T-helper 2 cell treated with Interferon-gamma antibody and Interleukin-4, amounts not matched to agents 5 μg/mL and 100 μg/mL, for 36 hours (primary cell): ENCODE data around the gene WFDC10B.
A peak's percentile ranks its signal among the peaks of the same experiment; 100 is the strongest.
"Not testable (repeated sequence)": the region's sequence is repeated elsewhere in the genome, so short reads cannot be mapped to it uniquely, and the experiment has no call there.

Experiments
- DNase-seq: peaks from one replicate; pipeline ENCODE4 v3.0.0; 2021; ENCODE audit warnings: low spot score
- H3K27ac Mint-ChIP-seq: one replicate; pipeline ENCODE4 v1.8.0; 2021; ENCODE audit warnings: mild to moderate bottlenecking, mixed read lengths
- H3K27me3 Mint-ChIP-seq: one replicate; pipeline ENCODE4 v1.8.0; 2021; ENCODE audit warnings: low read depth, mixed read lengths
- H3K36me3 Mint-ChIP-seq: one replicate; pipeline ENCODE4 v1.8.0; 2021; ENCODE audit warnings: low read depth, mixed read lengths
- H3K4me1 Mint-ChIP-seq: one replicate; pipeline ENCODE4 v1.8.0; 2021; ENCODE audit warnings: low read depth, mixed read lengths
- H3K4me3 Mint-ChIP-seq: one replicate; pipeline ENCODE4 v1.8.0; 2022; ENCODE audit warnings: mild to moderate bottlenecking, moderate library complexity, mixed read lengths
- H3K9me3 Mint-ChIP-seq: one replicate; pipeline ENCODE4 v1.8.0; 2021; ENCODE audit warnings: mixed read lengths

Gene WFDC10B

DNA sequence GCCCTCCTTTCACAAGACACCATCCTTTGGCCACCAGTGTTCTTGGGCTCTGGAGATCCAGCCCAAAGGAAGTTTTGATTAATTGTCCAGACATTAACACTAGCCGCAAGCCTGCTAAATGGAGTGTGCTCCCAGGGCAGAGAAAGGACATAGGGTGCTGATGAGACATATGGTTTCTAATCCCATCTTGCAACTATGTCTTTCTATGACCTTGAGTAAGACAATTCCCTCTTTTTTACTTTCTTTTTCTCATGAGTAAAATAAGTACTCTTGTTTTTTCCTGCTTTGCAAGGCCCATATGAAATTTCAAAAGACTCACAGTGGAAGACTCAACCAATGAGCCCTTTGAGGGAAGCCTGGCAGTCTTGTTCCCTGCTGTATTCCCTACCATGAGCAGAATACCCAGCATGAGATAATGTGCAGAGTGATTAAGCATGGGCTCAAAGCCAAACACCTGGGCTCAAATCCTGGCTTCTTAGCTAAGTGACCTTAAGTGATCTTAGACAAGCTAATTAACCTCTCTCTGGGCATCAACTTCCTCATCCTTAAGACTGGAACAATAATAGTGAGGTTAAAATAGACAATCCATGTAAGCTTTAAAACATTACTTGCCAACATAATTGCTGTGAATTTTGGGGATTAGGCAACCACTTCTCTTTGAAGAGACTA lies at the start of gene WFDC10B:
WFDC10B (minus strand) TSS at position 51 of the 669 bp plus-strand sequence. CDS start 19,027 bp downstream, outside the sequence.
- H3K27me3 Mint-ChIP-seq, result peaks cover 12% of the 10 kb centered on the region
- no peak for DNase-seq
- H3K9me3 Mint-ChIP-seq, result no peaks in the 10 kb centered on the region
- H3K27ac Mint-ChIP-seq, result no peak within 1 kb of the TSS
- no peak within 1 kb of the TSS for H3K4me3 Mint-ChIP-seq
- H3K4me1 Mint-ChIP-seq, result no peaks in the 10 kb centered on the region
- H3K36me3 Mint-ChIP-seq, result no peaks in the 10 kb centered on the region

DNA sequence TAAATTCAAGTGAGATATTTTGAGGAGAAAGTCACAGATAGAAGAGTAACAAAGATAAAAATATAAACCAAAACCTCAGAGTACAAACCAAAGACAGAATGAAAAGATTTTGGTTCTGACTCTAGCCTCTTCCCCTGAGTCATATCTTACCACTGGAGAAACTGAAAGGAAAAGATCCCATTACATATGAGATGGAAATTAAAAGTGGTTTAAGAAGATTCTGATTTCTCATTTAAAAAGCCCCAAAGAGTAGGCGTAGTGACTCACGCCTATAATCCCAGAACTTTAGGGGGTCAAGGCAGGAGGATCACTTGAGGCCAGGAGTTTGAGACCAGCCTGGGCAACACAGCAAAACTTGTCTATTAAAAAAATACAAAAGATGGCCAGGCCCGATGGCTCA lies 47.9 kb upstream of the WFDC10B start:
- Mint-ChIP-seq H3K36me3 (no peaks in the 10 kb centered on the region), H3K27me3 (peaks cover 15% of the 10 kb centered on the region), H3K9me3 (peaks cover 10% of the 10 kb centered on the region), H3K27ac (no peak overlapping the region), H3K4me1 (peaks cover 3% of the 10 kb centered on the region), H3K4me3 (no peak overlapping the region)
- DNase-seq, result peak; percentile 37

DNA sequence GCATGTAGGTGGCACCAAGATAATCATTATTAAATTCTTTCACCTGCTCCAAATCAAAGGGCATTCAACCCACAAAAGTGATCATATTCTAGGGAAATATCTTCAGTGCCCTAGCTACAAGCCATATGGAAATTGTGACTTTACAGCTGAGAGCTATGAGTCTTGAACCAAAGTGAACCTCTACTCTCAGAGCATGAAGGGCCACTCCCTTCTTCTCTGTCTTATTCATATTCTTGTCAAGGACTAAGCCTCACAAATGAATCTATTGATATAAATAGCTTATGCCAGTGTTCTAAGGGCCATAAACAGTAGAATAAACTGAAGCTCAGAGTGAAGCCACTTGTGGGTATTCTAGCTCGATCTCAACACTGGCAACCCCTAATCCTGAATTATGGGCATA lies 46.9 kb upstream of the WFDC10B start:
- no peak overlapping the region for H3K27ac Mint-ChIP-seq
- H3K4me3 Mint-ChIP-seq, result no peak overlapping the region
- DNase-seq, result no peak
- peaks cover 3% of the 10 kb centered on the region for H3K4me1 Mint-ChIP-seq
- H3K9me3 Mint-ChIP-seq, result peaks cover 10% of the 10 kb centered on the region
- peaks cover 18% of the 10 kb centered on the region for H3K27me3 Mint-ChIP-seq
- no peaks in the 10 kb centered on the region for H3K36me3 Mint-ChIP-seq

DNA sequence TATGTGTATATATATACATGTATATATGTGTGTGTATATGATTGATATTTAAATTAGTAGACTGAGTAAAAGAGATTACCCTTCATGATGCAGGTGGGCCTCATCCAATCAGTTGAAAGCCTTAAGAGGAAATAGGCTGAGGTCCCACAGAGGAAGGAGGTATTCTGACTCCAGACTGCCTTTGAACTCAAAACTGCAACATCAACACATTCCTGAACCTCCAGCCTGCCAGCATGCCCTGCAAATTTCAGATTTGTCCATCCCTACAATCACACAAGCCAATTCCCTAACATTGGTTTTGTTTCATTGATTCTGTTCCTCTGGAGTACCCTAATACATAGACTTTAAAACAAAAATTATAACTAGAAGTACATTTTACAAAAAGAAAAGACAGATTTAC lies 40.2 kb upstream of the WFDC10B start:
- Mint-ChIP-seq H3K27ac (no peak overlapping the region), H3K4me3 (no peak overlapping the region), H3K27me3 (peaks cover 18% of the 10 kb centered on the region), H3K9me3 (no peaks in the 10 kb centered on the region), H3K4me1 (no peaks in the 10 kb centered on the region), H3K36me3 (no peaks in the 10 kb centered on the region)
- DNase-seq, result no peak

DNA sequence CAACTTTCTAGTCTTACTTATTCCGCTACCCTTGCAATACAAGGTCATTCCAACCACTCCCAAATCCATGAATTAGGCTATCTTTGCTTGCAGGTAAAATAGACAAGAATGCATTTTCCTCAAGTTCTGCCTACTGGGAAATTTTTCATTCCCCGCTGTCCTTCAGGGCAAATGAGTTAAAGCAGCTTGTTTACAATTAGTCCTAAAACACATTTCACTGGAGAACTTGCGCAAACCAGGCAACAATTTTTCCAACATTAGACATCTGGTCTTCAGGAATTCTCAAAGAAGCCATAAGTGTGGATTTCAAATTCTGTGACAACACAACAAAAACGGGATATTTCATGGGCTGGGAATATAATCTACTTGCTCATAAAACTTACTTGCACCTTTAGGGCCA lies 37.8 kb upstream of the WFDC10B start:
- Mint-ChIP-seq H3K4me1 (no peaks in the 10 kb centered on the region), H3K27me3 (peaks cover 8% of the 10 kb centered on the region), H3K27ac (no peak overlapping the region), H3K4me3 (no peak overlapping the region), H3K9me3 (no peaks in the 10 kb centered on the region), H3K36me3 (no peaks in the 10 kb centered on the region)
- DNase-seq, result no peak

DNA sequence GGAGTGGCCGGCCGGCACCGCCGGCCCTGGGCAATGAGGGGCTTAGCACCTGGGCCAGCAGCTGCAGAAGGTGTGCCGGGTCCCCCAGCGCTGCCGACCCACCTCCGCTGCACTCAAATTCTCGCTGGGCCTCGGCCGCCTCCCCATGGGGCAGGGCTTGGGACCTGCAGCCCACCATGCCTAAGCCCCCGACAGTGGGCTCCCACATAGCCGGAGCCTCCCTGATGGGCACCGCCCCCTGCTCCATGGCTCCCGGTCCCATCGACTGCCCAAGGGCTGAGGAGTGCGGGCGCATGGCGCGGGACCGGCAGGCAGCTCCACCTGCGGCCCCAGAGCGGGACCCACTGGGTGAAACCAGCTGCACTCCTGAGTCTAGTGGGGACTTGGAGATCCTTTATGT lies 31.2 kb upstream of the WFDC10B start:
- no peak overlapping the region for H3K27ac Mint-ChIP-seq
- H3K4me1 Mint-ChIP-seq, result no peaks in the 10 kb centered on the region
- no peaks in the 10 kb centered on the region for H3K36me3 Mint-ChIP-seq
- peaks cover 30% of the 10 kb centered on the region for H3K9me3 Mint-ChIP-seq
- H3K4me3 Mint-ChIP-seq, result no peak overlapping the region
- no peaks in the 10 kb centered on the region for H3K27me3 Mint-ChIP-seq
- DNase-seq, result no peak

DNA sequence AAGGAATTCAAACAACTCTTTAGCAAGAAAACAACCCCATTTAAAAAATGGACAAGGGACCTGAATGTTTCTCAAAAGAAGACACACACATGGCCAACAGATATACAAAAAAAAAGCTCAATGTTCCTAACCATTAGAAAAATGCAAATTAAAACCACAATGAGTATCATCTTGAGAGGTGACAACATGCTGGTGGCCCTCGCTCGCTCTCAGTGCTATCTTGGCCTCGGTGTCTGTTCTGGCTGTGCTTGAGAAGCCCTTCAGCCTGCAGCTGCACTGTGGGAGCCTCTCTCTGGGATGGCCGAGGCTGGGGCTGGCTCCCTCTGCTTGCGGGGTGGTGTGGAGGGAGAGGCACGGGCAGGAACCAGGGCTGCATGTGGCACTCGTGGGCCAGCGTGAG lies 30.7 kb upstream of the WFDC10B start:
- Mint-ChIP-seq H3K9me3 (peaks cover 32% of the 10 kb centered on the region), H3K4me3 (no peak overlapping the region), H3K27ac (no peak overlapping the region), H3K4me1 (no peaks in the 10 kb centered on the region), H3K36me3 (no peaks in the 10 kb centered on the region), H3K27me3 (no peaks in the 10 kb centered on the region)
- no peak for DNase-seq

DNA sequence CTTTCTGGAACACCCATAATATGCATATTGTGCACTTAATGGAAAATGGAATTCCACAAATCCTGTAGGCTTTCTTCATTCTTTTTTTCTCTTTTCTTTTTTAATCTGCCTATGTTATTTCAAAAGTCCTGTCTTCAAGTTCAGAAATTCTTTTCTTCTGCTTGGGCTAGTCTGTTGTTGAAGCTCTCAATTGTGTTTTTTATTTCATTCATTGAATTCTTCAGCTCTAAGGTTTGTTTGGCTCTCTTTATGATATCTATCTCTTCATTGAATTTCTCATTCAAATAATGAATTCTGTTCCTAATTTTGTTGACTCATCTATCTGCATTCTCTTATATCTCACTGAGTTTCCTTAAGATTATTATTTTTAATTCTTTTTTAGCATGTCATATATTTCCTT lies 27.4 kb upstream of the WFDC10B start:
- H3K4me1 Mint-ChIP-seq, result no peaks in the 10 kb centered on the region
- no peaks in the 10 kb centered on the region for H3K27me3 Mint-ChIP-seq

DNA sequence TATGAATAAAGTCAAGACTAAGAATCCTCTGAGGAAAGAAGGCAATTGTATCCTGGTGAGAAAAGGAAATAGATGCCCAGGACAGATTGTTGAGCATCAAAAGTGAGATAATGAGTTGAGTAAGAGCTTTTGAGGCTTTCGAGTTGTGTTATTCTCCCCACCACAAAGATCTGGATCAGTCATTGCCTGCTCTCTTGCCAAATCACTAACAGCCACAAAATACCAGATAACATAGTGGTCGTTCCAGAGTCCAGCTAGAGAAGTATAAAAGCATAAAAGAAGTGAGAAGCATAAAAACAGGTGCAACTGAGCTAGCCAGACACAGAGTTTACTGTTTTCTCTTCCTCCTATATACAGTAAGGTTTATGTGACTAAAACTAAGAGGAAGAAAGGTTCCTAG lies 22.2 kb upstream of the WFDC10B start:
- peaks cover 15% of the 10 kb centered on the region for H3K9me3 Mint-ChIP-seq
- H3K4me3 Mint-ChIP-seq, result no peak overlapping the region
- H3K27me3 Mint-ChIP-seq, result peaks cover 4% of the 10 kb centered on the region
- H3K27ac Mint-ChIP-seq, result no peak overlapping the region
- no peak for DNase-seq
- H3K36me3 Mint-ChIP-seq, result no peaks in the 10 kb centered on the region
- no peaks in the 10 kb centered on the region for H3K4me1 Mint-ChIP-seq

More for the DNA sequence above, 27.4 kb upstream of the WFDC10B start:
- DNase-seq, result no peak
- Mint-ChIP-seq H3K27ac (no peak overlapping the region), H3K4me3 (no peak overlapping the region), H3K9me3 (peaks cover 36% of the 10 kb centered on the region), H3K36me3 (no peaks in the 10 kb centered on the region)

DNA sequence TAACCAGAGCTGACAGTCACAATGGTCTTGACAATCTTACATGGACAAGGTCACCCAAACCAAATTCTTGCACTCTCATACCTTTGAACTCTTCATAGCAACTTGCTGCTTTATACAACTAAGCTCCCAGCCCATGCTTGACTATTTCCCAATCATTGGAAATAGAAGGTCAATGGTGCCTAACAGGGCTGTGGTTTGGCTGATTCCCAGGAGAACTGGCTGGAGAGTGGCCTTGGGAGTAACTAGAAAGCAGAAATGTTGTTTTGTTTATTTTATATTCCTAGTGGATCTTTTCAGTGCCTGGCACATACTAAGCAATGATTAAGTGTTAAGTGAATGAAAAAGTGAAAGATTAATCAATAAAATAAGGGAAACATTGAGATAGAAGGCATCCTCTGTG lies 20.3 kb upstream of the WFDC10B start:
- Mint-ChIP-seq H3K4me1 (no peaks in the 10 kb centered on the region), H3K36me3 (no peaks in the 10 kb centered on the region), H3K27me3 (peaks cover 4% of the 10 kb centered on the region), H3K9me3 (peaks cover under 1% of the 10 kb centered on the region), H3K4me3 (no peak overlapping the region), H3K27ac (no peak overlapping the region)
- no peak for DNase-seq

DNA sequence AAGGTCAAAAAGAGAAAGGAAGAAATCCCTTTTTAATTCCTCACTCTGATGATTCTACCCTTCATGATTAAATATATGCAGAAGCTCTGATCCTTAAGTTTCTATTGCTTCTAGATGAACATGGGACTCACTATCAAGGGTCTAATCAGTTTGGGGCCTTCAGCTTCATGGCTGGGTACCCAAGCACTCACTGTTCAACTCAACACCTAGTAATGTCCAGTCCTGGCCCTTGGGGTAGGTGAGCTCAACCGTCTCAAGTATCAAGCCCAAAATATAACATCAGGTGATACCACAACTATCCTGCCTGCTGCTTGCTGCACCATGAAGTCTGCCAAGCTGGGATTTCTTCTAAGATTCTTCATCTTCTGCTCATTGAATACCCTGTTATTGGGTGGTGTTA lies 17.2 kb upstream of the WFDC10B start, which contains the start of gene SPINT4:
SPINT4 (plus strand) TSS at position 301 of the 400 bp plus-strand sequence; CDS start at position 322, 21 bp downstream.
- peaks cover 3% of the 10 kb centered on the region for H3K9me3 Mint-ChIP-seq
- no peak within 1 kb of the TSS for H3K27ac Mint-ChIP-seq
- H3K36me3 Mint-ChIP-seq, result no peaks in the 10 kb centered on the region
- H3K27me3 Mint-ChIP-seq, result peaks cover 15% of the 10 kb centered on the region
- no peak for DNase-seq
- no peak within 1 kb of the TSS for H3K4me3 Mint-ChIP-seq
- no peaks in the 10 kb centered on the region for H3K4me1 Mint-ChIP-seq

DNA sequence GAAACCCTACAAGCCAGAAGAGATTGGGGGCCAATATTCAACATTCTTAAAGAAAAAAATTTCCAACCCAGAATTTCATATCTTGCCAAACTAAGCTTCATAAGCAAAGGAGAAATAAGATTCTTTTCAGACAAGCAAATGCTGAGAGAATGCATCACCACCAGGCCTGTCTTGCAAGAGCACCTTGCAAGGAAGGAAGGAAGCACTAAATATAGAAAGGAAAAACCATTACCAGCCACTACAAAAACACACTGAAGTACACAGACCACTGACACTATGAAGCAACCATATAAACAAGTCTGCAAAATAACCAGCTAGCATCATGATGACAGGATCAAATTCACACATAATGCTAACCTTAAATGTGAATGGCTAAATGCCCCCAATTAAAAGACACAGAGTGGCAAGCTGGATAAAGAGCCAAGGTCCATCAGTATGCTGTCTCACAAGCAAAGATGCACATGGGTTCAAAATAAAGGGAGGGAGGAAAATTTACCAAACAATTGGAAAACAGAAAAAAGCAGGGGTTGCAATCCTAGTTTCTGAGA lies 11.4 kb upstream of the WFDC10B start:
- H3K9me3 Mint-ChIP-seq, H3K4me3 Mint-ChIP-seq, DNase-seq, H3K27ac Mint-ChIP-seq, H3K4me1 Mint-ChIP-seq, H3K36me3 Mint-ChIP-seq: not testable (repeated sequence)
- H3K27me3 Mint-ChIP-seq, result peaks cover 22% of the 10 kb centered on the region

DNA sequence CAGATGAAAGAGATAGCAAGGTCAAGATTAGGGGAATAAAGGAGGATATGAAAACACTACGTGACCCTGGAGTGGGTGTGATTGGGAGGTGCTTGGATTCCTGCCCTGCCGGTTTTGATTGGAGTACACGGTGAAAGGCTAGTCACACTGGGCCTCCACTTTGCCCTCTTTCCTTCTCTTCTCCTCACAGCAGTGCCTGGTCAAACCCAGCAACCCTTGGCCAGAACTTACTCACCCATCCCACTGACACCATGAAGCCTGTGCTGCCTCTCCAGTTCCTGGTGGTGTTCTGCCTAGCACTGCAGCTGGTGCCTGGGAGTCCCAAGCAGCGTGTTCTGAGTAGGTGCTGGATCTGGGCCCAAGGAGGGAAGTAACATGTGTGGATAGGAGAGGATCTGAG lies 2.9 kb downstream of the WFDC10B start, which contains the start of gene WFDC13:
WFDC13 (plus strand) TSS at position 166 of the 400 bp plus-strand sequence; CDS start at position 252, 86 bp downstream.
- H3K4me1 Mint-ChIP-seq, result no peaks in the 10 kb centered on the region
- H3K9me3 Mint-ChIP-seq, result no peaks in the 10 kb centered on the region
- H3K27ac Mint-ChIP-seq, result no peak within 1 kb of the TSS
- no peak for DNase-seq
- no peaks in the 10 kb centered on the region for H3K36me3 Mint-ChIP-seq
- H3K27me3 Mint-ChIP-seq, result peaks cover 5% of the 10 kb centered on the region
- no peak within 1 kb of the TSS for H3K4me3 Mint-ChIP-seq

DNA sequence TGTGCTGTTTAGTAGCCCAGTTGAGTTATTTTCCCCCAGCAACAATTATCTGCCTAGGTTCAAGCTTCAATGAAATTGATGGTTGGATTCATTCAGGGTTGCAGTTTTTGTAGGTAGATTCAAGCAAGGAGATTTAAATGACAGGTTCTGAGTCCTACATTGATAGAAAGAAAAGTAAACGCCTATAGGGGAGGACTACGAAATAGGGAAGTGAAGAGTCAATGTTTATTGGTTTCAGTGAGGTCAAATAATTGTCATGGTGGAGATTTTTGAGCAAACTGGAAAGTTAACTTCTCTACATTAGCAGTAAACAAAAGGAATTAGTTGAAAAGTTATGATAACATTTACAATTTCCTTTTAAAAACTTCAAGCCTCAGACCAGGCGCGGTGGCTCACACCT lies 3.7 kb downstream of the WFDC10B start:
- Mint-ChIP-seq H3K27ac (no peak overlapping the region), H3K36me3 (no peaks in the 10 kb centered on the region), H3K9me3 (no peaks in the 10 kb centered on the region), H3K4me3 (no peak overlapping the region), H3K4me1 (no peaks in the 10 kb centered on the region), H3K27me3 (peaks cover 5% of the 10 kb centered on the region)
- DNase-seq, result no peak

DNA sequence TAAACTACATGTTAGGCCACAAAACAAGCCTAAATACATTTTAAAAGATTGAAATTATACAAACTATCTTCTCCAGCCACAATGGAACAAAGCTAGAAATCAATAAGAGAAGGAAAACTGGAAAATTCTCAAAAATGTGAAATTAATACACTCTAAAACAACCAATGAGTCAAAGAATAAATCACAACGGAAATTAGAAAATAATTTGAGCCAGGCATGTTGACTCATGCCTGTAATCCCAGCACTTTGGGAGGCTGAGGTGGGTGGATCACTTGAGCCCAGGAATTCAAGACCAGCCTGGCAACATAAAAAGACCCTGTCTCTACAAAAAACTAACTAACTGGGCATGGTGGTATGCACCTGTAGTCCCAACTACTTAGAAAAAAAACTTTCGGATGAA lies 9.3 kb downstream of the WFDC10B start:
- H3K4me3 Mint-ChIP-seq, result no peak overlapping the region
- DNase-seq, result no peak
- no peaks in the 10 kb centered on the region for H3K27me3 Mint-ChIP-seq
- H3K9me3 Mint-ChIP-seq, result no peaks in the 10 kb centered on the region
- no peaks in the 10 kb centered on the region for H3K4me1 Mint-ChIP-seq
- H3K27ac Mint-ChIP-seq, result no peak overlapping the region
- no peaks in the 10 kb centered on the region for H3K36me3 Mint-ChIP-seq
